IPS DF 4.7 (cell line): Measurements from ENCODE around the gene SEPHS1.
A peak's percentile ranks its signal among the peaks of the same experiment; 100 is the strongest.
"Not testable (repeated sequence)": the region's sequence is repeated elsewhere in the genome, so short reads cannot be mapped to it uniquely, and the experiment has no call there.

Source experiments
- DNase-seq: peaks from one replicate; pipeline ENCODE4 v3.0.0-alpha.2; 2013; ENCODE audit warnings: low spot score; ENCODE audit errors: extremely low read depth

Gene SEPHS1

GRCh38 chr10:13365243-13365642 is 17.1 kb upstream of the SEPHS1 start:
- DNase-seq: no peak

DNA sequence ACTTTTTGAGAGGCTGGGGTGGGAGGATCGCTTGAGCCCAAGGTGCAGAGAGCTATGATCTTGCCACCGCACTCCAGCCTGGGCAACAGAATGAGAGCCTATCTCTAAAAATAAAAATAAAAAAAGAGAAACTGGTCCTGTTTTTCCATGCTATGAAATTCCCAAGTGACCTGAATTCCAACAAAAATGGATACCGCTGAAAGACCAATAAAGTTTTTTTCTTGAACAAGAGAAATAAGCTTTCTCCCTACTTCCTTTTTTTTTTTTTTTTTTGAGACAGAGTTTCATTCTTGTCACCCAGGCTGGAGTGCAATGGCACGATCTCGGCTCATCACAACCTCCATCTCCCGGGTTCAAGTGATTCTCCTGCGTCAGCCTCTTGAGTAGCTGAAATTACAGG is 12.5 kb upstream of the SEPHS1 start:
- DNase-seq: no peak

- no peak for DNase-seq
Observed at GRCh38 chr10:13356392-13356791, 8.3 kb upstream of the SEPHS1 start.

GRCh38 chr10:13354783-13355182 is 6.7 kb upstream of the SEPHS1 start:
- no peak for DNase-seq

DNA sequence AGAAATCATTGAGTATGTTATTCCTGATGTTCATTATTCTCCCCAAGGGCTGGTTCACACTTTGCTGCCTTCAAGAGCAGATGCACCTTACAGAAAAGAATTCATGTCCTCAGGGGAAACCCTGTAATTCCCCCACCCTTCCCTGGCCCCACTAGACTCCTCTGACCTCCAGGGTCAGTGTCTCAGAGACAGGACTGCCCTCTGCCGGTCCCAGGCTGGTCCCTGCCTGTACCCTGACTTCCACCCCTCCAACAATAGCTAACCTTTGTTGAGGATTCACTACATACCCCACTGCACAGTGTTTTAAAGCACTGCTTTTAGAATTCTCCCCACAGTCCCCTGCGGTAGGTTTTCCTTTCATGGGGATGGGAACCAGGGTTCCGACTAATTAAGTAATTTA is 4.4 kb upstream of the SEPHS1 start:
- DNase-seq: no peak

DNA sequence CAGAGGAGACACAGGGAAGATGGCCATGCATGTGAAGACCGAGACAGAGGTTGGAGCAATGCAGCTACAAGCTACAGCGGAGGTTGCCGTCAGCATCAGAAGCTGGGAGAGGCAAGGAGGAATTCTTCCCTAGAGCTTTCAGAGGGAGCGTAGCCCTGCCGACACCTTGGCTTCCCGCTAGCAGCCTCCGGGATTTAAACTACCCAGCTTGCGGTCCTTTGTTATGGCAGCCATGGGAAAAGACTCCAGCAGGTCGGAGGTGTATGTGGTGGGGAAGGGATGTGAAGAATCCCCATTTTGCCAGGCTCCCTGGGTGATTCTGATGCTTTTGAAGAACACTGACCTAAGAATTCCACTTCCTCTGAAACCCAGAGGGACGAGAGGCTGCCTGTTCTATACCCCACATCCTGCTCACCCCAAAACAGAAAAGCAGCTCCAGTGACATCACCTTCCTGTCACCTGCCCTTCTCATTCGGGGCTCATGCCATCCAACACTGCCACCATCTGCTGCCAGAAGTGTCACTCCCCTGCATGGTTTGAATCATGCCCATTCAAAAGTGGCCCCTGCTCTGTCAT is 3.3 kb upstream of the SEPHS1 start:
- no peak for DNase-seq

DNA sequence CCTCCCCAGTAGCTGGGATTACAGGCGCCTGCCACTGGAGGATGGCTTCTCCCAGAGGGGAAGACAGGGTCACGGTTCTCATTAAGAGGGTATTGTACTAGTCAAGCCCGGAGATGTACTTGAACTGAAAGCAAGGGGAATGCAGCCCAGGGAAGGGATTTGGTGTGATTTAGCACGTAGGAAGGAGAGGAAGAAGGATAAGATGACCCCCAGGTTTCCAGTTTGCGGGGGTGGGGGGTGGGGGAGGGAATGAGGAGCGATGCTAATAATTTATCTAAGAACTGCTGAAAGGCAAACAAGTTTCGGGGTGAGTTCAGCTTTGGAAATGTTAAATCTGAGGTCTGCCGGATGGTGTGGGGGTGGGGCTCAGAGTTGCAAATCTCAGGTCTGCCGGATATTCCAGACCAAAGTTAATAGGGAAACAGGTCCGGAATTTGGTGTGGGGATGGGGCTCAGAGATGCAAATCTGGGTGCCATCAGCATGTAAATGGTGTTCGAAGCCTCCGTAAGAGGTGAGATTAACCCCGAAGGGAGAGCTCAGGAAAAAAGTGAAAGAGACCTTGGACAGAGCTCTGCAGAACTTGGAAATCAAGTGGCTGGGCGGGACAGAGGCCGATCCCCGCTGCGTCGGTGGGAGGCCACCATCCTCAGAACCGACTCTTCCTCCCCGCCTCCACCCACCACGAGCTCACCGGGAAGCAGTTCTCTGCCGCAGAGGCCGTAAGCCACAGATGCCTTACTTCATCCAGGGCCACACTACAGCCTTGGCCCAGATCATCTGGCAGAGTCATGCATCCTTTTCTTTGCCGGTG is 1.6 kb upstream of the SEPHS1 start:
- peak; percentile 98 for DNase-seq

DNA sequence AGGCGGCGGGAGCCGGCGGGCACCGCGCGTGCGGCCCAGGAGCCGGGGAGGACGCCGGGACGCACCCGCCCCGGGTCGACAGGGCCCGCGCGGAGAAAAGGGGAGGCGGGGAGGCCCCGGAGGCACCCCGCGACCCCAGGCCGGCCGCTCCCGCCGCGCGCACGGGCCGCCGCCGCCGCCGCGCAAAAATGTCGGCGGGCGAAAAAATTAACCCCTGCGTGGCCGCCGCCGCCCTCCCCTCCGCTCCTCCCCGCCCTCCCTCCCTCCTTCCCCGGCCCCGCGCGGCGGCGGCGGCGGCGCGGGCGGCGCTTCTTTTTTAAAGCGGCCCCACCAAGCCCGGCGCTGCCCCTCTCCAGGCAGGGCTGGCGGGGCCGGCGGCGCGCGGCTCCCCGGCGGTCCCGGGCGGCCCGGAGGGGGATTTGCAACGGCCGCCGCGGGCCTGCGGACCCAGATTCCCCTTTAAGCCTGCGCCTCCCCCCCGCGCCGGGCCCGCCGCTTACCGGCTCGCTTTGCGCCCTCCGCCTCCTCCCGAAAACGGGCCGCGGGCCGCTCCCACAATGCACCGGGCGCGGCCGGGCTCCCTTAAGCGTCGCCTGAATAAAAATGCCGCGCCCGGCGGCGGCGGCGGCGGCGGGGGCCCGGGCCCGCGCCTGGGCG is 465 bp downstream of the SEPHS1 start:
- no peak for DNase-seq

DNA sequence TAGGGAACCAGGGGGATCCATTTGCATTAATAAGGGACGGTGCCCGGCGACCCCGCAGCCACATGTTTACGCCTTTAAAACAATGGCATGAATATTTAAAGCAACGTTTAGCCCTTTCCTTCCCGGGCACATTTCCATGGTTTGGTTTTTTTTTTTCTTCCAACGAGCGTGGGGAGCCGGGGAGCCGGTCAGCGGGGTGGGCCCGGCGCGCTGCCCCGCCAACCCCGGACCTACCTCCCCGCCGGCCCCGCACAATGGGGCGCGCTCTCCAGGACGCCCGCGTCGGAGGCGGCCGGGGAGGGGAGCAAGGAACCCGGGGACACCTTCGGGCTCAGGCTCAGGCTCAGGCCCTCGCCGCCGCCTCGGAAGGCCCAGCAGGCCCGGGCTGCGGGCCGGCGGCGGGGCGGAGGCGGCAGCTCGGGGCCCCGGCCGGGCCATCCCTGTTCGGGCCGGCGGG is 1.0 kb downstream of the SEPHS1 start:
- DNase-seq: no peak

GRCh38 chr10:13346283-13347042 is 1.6 kb downstream of the SEPHS1 start:
- no peak for DNase-seq

DNA sequence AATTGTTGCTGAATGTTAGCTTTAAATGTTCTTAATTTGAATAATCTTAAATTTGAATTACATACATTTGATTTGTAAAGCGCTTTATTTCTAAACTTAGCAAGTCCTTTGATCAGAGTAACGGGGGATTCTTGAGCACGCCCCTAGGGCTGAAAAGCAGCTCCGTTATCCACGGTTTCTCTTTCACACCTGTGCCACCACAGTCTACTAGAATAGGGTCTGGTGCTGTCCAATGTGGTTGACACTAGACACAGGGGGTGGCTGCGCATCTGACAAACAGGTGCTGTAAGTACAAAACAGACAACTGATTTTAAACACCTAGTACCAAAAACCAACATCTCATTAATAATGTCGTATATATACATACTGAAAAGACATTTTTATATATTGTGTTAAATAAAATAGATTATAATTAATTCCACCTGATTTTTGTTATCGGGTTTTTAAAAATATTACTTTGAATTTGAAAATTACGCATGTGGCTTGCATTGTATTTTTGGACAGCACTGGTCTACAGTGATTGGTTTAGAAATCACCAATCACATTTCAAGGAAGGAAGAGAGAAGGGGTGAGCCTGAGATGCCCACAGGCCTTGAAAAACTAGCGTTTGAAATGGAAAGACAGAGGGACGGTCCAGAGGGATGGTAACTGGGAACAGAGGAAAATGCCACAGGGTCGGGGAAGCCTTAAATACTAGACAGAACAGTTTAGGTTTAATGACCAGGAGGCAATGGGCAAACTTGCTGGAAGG is 7.3 kb downstream of the SEPHS1 start:
- DNase-seq: no peak

DNA sequence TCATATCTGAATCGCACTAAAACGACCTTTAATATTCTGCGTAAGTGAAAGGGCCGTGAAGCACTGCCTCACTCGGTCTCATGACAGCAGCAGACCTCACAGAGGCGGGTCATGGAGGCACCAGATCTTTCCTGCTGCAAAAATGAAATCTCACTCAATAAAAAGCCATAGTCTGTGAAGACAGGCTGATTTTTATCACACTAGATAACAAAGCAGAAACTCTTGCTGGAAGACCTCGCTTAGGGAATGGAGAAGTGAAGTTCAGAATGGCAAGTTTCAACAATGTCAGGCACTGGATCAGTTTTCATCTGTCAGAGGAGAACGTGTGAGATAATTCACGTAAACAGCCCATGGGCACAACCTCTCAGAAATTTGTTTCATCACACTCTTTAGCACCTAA is 8.0 kb downstream of the SEPHS1 start:
- DNase-seq: no peak

GRCh38 chr10:13338390-13339110 is 9.5 kb downstream of the SEPHS1 start:
- DNase-seq: no peak

DNA sequence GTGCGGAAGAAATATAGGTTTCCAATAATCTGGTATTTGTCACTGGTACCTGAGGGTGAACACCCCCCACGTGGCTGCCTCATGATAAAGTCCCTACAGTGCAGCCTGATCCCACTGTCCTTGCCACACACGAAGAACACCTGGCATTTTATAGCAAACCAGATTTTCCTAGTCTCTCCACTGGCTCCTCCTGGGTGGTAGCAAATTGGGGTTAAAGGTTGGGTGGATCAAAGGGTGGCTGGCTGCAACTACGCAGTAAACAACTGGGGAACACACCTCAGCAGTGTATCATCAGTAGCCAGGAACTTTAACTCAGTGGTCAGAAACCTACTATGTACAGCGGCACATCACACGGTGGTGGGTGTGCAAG is 10.3 kb downstream of the SEPHS1 start:
- no peak for DNase-seq

DNA sequence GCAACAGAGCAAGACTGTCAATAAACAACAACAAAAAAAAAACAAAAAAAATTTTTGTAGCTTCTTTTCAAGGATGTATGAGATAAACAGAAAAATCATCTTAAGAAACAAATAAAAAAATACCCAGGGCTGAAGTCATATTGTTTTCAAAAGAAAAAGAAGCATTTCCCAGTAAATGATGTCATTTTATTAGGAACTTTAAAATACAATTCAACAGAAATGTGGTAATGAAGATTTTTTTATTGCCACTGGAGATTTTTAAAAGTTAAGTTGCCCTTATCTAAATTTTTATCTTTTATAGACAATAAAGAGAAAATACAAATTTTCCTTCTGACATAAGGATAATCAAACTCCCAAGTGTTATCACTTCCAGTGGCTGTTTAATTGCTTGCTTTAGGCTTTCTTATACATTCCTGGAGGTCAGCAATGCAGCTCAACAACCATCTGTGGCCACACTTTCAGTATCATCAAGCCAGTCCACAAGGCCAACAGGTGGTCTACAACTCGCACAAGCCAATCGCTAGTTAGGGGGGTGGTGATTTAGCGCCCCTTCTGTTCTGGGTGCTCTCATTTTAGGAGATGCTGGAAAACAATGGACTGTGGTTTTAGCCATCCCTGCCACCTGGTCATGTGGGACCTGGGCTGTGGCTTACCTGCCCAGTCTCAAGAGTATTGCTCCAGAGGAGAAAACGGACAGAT is 10.8 kb downstream of the SEPHS1 start:
- DNase-seq: no peak

DNA sequence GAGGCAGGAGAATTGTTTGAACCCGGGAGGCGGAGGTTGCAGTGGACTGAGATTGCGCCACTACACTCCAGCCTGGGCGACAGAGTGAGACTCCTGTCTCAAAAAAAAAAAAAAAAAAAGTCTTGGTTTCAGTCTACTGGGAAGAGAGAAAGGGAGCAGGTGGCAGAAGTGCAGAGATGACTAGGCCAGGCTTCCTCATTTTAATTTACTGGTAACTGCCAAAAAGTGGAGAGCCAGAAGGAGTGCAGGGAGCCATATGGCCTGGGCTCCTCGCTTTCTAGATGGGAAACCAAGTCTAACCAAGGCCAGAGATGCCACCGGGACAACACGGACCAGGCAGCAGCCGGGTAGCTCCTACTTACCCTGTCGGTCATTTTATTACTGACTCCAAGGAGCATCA is 12.2 kb downstream of the SEPHS1 start:
- no peak for DNase-seq

- DNase-seq: no peak
Observed at GRCh38 chr10:13334556-13334955, 13.5 kb downstream of the SEPHS1 start.

- no peak for DNase-seq
Observed at GRCh38 chr10:13331646-13332045, 16.4 kb downstream of the SEPHS1 start.

DNA sequence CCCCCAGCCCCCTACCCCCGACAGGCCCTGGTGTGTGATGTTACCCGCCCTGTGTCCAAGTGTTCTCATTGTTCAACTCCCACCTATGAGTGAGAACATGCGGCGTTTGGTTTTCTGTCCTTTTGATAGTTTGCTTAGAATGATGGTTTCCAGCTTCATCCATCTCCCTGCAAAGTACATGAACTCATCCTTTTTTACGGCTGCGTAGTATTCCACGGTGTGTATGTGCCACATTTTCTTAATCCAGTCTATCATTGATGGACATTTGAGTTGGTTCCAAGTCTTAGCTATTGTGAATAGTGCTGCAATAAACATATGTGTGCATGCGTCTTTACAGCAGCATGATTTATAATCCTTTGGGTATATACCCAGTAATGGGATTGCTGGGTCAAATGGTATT is 17.1 kb downstream of the SEPHS1 start:
- DNase-seq: not testable (repeated sequence)

GRCh38 chr10:13329565-13329964 is 18.5 kb downstream of the SEPHS1 start:
- no peak for DNase-seq
